ENCODE data around the gene CNP.
A peak's percentile ranks its signal among the peaks of the same experiment; 100 is the strongest.

The CNP gene

DNA sequence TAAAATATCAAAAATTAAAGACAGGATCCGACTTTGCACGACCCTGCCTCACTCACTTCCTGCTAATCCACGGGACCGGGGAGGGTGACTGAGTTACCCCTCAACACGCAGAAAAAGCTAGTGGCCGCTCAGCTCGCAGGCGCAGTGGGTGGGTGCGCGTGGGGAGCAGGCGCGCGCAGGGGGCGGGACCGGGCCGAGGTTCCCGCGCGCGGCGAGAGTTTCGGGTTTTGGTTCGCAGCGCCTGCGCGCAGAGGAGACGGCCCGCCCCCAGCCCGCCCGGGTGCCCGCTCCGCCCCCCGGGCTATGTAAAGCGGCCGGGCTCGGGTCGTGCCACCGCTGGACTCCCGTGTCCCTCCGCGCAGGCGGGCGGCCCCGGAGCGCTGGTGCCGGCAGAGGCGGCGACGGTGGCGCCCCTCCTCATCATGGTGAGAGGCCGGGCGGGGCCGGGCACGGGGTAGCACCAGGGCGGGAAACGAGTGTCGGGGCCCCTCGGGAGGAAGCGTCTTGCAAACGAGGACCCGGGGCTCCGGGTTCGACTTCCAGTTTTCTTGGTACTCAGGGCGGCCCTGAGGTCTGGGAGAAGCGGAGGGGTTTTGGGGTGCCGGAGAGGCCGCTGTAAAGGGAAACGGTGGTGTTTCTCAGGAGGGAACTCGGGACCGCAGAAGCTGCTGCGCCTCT lies at the start of gene CNP:
Gene CNP (plus strand): TSS at position 333 of the 678 bp plus-strand sequence. CDS start 90 bp downstream, at position 423.
- peaks cover 24% of the 10 kb centered on the region for H3K36me3 ChIP-seq (ENCODE audit: control insufficient read depth, insufficient read depth, low read length, severe bottlenecking)
- DNase-seq (ENCODE audit: low read depth), result peak; percentile 98
- peaks cover 5% of the 10 kb centered on the region for H3K27me3 ChIP-seq (replicated peaks; ENCODE audit: control insufficient read depth, insufficient read depth, low read length)
- H3K9ac ChIP-seq (ENCODE audit: low read length), result peak within 1 kb of the TSS; percentile 98
- H3K9me3 ChIP-seq (ENCODE audit: control insufficient read depth, low read length), result no peaks in the 10 kb centered on the region
- peak within 1 kb of the TSS; percentile 94 for H3K4me3 ChIP-seq (ENCODE audit: low read length)
- H3K4me1 ChIP-seq (ENCODE audit: control insufficient read depth, insufficient read depth, low read length), result peaks cover 36% of the 10 kb centered on the region

DNA sequence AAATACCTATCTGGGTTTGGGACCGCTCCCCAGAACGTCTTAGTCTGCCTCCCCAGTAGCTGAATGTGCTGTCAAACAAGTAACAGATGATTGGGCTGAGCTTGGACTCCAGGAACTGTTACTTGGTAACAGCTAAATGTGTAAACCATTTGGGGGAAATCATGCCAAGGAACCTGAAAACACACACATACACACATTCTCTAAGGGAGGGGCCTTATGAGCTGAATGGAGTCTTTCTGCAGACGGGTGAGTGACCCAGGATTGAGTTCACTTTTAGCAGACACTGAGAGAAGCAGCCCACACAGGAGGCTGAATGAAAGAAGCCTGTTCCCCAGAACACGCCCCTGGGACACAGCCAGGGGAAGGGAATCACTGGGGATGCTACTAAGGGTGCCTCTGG lies 49.4 kb upstream of the CNP start:
- Histone ChIP-seq H3K4me3 (ENCODE audit: low read length) (peak overlapping the region; percentile 96), H3K9ac (ENCODE audit: low read length) (peak overlapping the region; percentile 98), H3K36me3 (ENCODE audit: control insufficient read depth, insufficient read depth, low read length, severe bottlenecking) (peaks cover 36% of the 10 kb centered on the region), H3K27me3 (replicated peaks; ENCODE audit: control insufficient read depth, insufficient read depth, low read length) (no peaks in the 10 kb centered on the region), H3K9me3 (ENCODE audit: control insufficient read depth, low read length) (no peaks in the 10 kb centered on the region), H3K4me1 (ENCODE audit: control insufficient read depth, insufficient read depth, low read length) (peaks cover 53% of the 10 kb centered on the region)
- DNase-seq (ENCODE audit: low read depth), result peak; percentile 55

GRCh38 chr17:41917679-41918313 lies 48.8 kb upstream of the CNP start:
- DNase-seq (ENCODE audit: low read depth), result peak; percentile 76
- Histone ChIP-seq H3K36me3 (ENCODE audit: control insufficient read depth, insufficient read depth, low read length, severe bottlenecking) (peaks cover 30% of the 10 kb centered on the region), H3K27me3 (replicated peaks; ENCODE audit: control insufficient read depth, insufficient read depth, low read length) (no peaks in the 10 kb centered on the region), H3K9me3 (ENCODE audit: control insufficient read depth, low read length) (no peaks in the 10 kb centered on the region), H3K4me3 (ENCODE audit: low read length) (peak overlapping the region; percentile 96), H3K9ac (ENCODE audit: low read length) (peak overlapping the region; percentile 98), H3K4me1 (ENCODE audit: control insufficient read depth, insufficient read depth, low read length) (peaks cover 53% of the 10 kb centered on the region)

GRCh38 chr17:41918314-41919164 lies 48.1 kb upstream of the CNP start, which contains the start of gene ACLY:
ACLY (minus strand) TSS chr17:41918951; CDS start chr17:41913873, 5,078 bp downstream.
- Histone ChIP-seq H3K4me1 (ENCODE audit: control insufficient read depth, insufficient read depth, low read length) (peaks cover 46% of the 10 kb centered on the region), H3K27me3 (replicated peaks; ENCODE audit: control insufficient read depth, insufficient read depth, low read length) (no peaks in the 10 kb centered on the region), H3K9me3 (ENCODE audit: control insufficient read depth, low read length) (no peaks in the 10 kb centered on the region), H3K36me3 (ENCODE audit: control insufficient read depth, insufficient read depth, low read length, severe bottlenecking) (peaks cover 23% of the 10 kb centered on the region), H3K4me3 (ENCODE audit: low read length) (peak within 1 kb of the TSS; percentile 96), H3K9ac (ENCODE audit: low read length) (peak within 1 kb of the TSS; percentile 98)
- DNase-seq (ENCODE audit: low read depth), result peak; percentile 99

GRCh38 chr17:41919165-41919817 lies 47.3 kb upstream of the CNP start:
- Histone ChIP-seq H3K36me3 (ENCODE audit: control insufficient read depth, insufficient read depth, low read length, severe bottlenecking) (peaks cover 15% of the 10 kb centered on the region), H3K9ac (ENCODE audit: low read length) (peak overlapping the region; percentile 73)
- peak; percentile 85 for DNase-seq (ENCODE audit: low read depth)

GRCh38 chr17:41919840-41920579 lies 46.6 kb upstream of the CNP start:
- peak; percentile 49 for DNase-seq (ENCODE audit: low read depth)
- H3K36me3 ChIP-seq (ENCODE audit: control insufficient read depth, insufficient read depth, low read length, severe bottlenecking), result peaks cover 9% of the 10 kb centered on the region
- peak overlapping the region; percentile 73 for H3K9ac ChIP-seq (ENCODE audit: low read length)
- H3K4me1 ChIP-seq (ENCODE audit: control insufficient read depth, insufficient read depth, low read length), result peaks cover 31% of the 10 kb centered on the region
- H3K9me3 ChIP-seq (ENCODE audit: control insufficient read depth, low read length), result no peaks in the 10 kb centered on the region
- peak overlapping the region; percentile 62 for H3K4me3 ChIP-seq (ENCODE audit: low read length)
- no peaks in the 10 kb centered on the region for H3K27me3 ChIP-seq (replicated peaks; ENCODE audit: control insufficient read depth, insufficient read depth, low read length)

More at GRCh38 chr17:41919165-41919817, 47.3 kb upstream of the CNP start:
- no peaks in the 10 kb centered on the region for H3K9me3 ChIP-seq (ENCODE audit: control insufficient read depth, low read length)
- peak overlapping the region; percentile 62 for H3K4me3 ChIP-seq (ENCODE audit: low read length)
- H3K27me3 ChIP-seq (replicated peaks; ENCODE audit: control insufficient read depth, insufficient read depth, low read length), result no peaks in the 10 kb centered on the region
- peaks cover 38% of the 10 kb centered on the region for H3K4me1 ChIP-seq (ENCODE audit: control insufficient read depth, insufficient read depth, low read length)

DNA sequence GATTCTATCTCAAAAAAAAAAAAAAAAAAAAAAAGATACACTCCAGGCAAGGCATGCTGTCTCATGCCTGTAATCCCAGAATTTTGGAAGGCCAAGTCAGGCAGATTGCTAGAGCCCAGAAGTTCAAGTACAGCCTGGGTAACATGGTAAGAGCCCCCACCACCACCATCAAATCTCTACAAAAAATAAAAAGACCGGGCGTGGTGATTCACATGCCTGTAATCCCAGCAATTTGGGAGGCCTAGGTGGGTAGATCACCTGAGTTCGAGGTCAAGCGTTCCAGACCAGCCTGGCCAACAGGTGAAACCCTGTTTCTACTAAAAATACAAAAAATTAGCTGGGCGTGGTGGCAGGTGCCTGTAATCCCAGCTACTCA lies 46.0 kb upstream of the CNP start:
- Histone ChIP-seq H3K27me3 (replicated peaks; ENCODE audit: control insufficient read depth, insufficient read depth, low read length) (no peaks in the 10 kb centered on the region), H3K9me3 (ENCODE audit: control insufficient read depth, low read length) (no peaks in the 10 kb centered on the region), H3K4me3 (ENCODE audit: low read length) (no peak overlapping the region), H3K36me3 (ENCODE audit: control insufficient read depth, insufficient read depth, low read length, severe bottlenecking) (peaks cover 6% of the 10 kb centered on the region), H3K9ac (ENCODE audit: low read length) (no peak overlapping the region), H3K4me1 (ENCODE audit: control insufficient read depth, insufficient read depth, low read length) (peaks cover 25% of the 10 kb centered on the region)
- DNase-seq (ENCODE audit: low read depth), result no peak

- DNase-seq (ENCODE audit: low read depth), result peak; percentile 62
- no peaks in the 10 kb centered on the region for H3K9me3 ChIP-seq (ENCODE audit: control insufficient read depth, low read length)
- peaks cover 8% of the 10 kb centered on the region for H3K4me1 ChIP-seq (ENCODE audit: control insufficient read depth, insufficient read depth, low read length)
- no peak overlapping the region for H3K9ac ChIP-seq (ENCODE audit: low read length)
- H3K36me3 ChIP-seq (ENCODE audit: control insufficient read depth, insufficient read depth, low read length, severe bottlenecking), result no peaks in the 10 kb centered on the region
- H3K27me3 ChIP-seq (replicated peaks; ENCODE audit: control insufficient read depth, insufficient read depth, low read length), result no peaks in the 10 kb centered on the region
- no peak overlapping the region for H3K4me3 ChIP-seq (ENCODE audit: low read length)
These were observed 40.5 kb upstream of the CNP start for GRCh38 chr17:41925991-41926590.

- H3K36me3 ChIP-seq (ENCODE audit: control insufficient read depth, insufficient read depth, low read length, severe bottlenecking), result no peaks in the 10 kb centered on the region
- DNase-seq (ENCODE audit: low read depth), result no peak
- peaks cover 8% of the 10 kb centered on the region for H3K4me1 ChIP-seq (ENCODE audit: control insufficient read depth, insufficient read depth, low read length)
- H3K9me3 ChIP-seq (ENCODE audit: control insufficient read depth, low read length), result no peaks in the 10 kb centered on the region
- H3K27me3 ChIP-seq (replicated peaks; ENCODE audit: control insufficient read depth, insufficient read depth, low read length), result no peaks in the 10 kb centered on the region
- H3K9ac ChIP-seq (ENCODE audit: low read length), result no peak overlapping the region
- no peak overlapping the region for H3K4me3 ChIP-seq (ENCODE audit: low read length)
These were observed 37.8 kb upstream of the CNP start for GRCh38 chr17:41928693-41929251.
